Activated naive CD8-positive, alpha-beta T cell treated with anti-CD3 and anti-CD28 coated beads, Interleukin-2, amount 10 ng/mL, durations not matched to agents 7 days and 5 days (primary cell): ENCODE measurements around the gene UGP2. TPM values are rescaled to one million over a fixed set of nuclear protein-coding genes. Genes with fewer than 3 reads are reported as not detected.
"Not testable (repeated sequence)": the region's sequence is repeated elsewhere in the genome, so short reads cannot be mapped to it uniquely, and the experiment has no call there.

ENCODE experiments used
- ATAC-seq: fragments of 150-1000 bp; cut with Tn5 transposase; one replicate; pipeline ENCODE4 v1.10.0; 2021; ENCODE audit warnings: low read depth, moderate library complexity
- POLR2A ChIA-PET: fragments of 350-600 bp; sonication (Branson Sonifier 250); formaldehyde crosslinking; loops from one replicate; lab custom pipeline; 2021; ENCODE audit warnings: antibody characterized with exemption; lab: Charles Lee
- DNase-seq: peaks from one replicate; pipeline ENCODE4 v3.0.0; 2021
- H3K27ac Mint-ChIP-seq: one replicate; pipeline ENCODE4 v1.8.0; 2022; ENCODE audit warnings: mild to moderate bottlenecking, mixed read lengths
- H3K27me3 Mint-ChIP-seq: one replicate; pipeline ENCODE4 v1.8.0; 2022; ENCODE audit warnings: mild to moderate bottlenecking, moderate library complexity, mixed read lengths
- H3K36me3 Mint-ChIP-seq: one replicate; pipeline ENCODE4 v1.8.0; 2021; ENCODE audit warnings: mild to moderate bottlenecking, mixed read lengths
- H3K4me1 Mint-ChIP-seq: one replicate; pipeline ENCODE4 v1.8.0; 2021; ENCODE audit warnings: mixed read lengths
- H3K4me3 Mint-ChIP-seq: one replicate; pipeline ENCODE4 v1.8.0; 2022; ENCODE audit warnings: mild to moderate bottlenecking, moderate library complexity, mixed read lengths
- H3K9me3 Mint-ChIP-seq: one replicate; pipeline ENCODE4 v1.8.0; 2021; ENCODE audit warnings: mixed read lengths
- total RNA-seq, 2 experiments: library from RNA; stranded (reverse); gene quantifications; one replicate each; pipeline ENCODE4 v1.2.3, GENCODE V29; 2021

The UGP2 gene
- total RNA-seq, result 100 to 1,000 TPM; 127 to 139 TPM

DNA sequence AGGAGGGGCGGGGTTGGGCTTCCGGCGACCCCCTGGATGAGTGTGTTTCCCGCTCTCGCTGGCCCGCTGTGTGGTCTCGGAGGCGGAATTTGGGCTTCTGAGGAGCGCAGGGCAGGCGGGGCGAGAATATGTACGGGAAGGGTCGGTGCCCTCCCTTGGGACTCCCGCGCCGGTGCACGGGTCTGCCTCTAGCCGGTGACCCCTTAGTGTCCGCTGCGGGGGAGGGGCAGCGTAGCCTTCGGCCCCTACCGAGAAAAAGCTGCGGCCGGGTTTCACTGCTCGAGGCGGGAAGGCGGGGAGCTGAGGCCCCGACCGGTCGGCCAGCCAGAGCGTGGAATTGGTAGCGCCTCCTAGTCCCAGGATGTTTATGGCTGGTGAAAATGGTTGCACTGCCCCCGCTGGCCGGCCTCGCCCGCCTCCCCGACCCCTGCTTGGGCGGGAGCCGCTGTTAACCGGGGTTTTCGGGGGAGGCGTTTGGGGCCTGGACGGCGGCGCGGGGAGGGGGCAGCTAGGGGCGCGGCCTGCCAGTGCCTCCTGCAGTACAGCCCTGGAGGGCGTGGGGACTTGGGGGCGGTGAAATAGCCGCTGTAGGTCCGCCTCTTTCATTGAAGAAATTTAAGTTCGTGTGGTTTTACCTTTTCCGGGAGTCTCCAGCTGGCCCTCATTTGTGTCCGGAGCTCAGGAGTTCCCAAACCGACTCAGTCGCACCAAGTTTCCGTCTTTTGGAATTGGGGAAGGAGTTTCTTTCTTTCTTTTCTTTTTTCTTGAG, at the start of gene UGP2:
UGP2 (plus strand) TSS at position 643 of the 769 bp plus-strand sequence. CDS start 290 bp downstream, outside the sequence.
- POLR2A ChIA-PET, result interaction anchor here (0.6 to 7.6 kb wide), 19 partner anchors 12 to 1289 kb away, joined by 3 to 286 read pairs (median 4); partner anchors contain the start of genes AFTPH, MDH1, RAB1A and VPS54
- Mint-ChIP-seq H3K9me3 (peaks cover under 1% of the 10 kb centered on the region), H3K4me3 (peak within 1 kb of the TSS; percentile 95), H3K4me1 (peaks cover 36% of the 10 kb centered on the region), H3K27ac (peak within 1 kb of the TSS; percentile 98), H3K36me3 (peaks cover 39% of the 10 kb centered on the region), H3K27me3 (peaks cover 2% of the 10 kb centered on the region)
- ATAC-seq (peak; percentile 73), DNase-seq (peak; percentile 89)

- DNase-seq, result no peak
- Mint-ChIP-seq H3K4me1 (peaks cover 2% of the 10 kb centered on the region), H3K4me3 (no peak overlapping the region), H3K27me3 (peaks cover 2% of the 10 kb centered on the region), H3K9me3 (no peaks in the 10 kb centered on the region), H3K27ac (no peak overlapping the region), H3K36me3 (no peaks in the 10 kb centered on the region)
- POLR2A ChIA-PET, result interaction anchor here (0.7 kb wide), 1 partner anchor 116 kb away, joined by 3 read pairs; no protein-coding TSS in a partner anchor
- ATAC-seq, result no peak
Measured at GRCh38 chr2:63792530-63792929, 49.2 kb upstream of the UGP2 start.

DNA sequence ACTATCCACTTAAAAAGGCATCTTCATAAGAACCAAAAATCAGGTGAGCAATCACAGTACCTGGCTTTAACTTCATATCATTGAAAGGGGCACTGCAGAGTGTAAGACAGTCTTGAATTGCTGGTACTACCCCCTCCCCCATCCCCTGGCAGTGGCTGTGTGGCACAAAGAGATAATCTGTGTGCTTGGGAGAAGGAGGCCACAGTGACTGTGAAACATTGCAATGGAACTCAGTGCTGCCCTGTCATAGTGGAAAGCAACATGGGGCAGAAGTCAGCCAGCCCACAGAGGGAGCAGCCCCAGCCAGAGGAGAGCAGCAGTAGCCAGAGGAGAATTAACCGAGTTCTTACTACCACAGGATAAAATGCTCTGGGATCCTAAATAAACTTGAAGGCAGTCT, 45.3 kb upstream of the UGP2 start:
- Mint-ChIP-seq H3K4me1 (peaks cover 2% of the 10 kb centered on the region), H3K36me3 (no peaks in the 10 kb centered on the region), H3K4me3 (no peak overlapping the region), H3K27ac (no peak overlapping the region), H3K27me3 (peaks cover 2% of the 10 kb centered on the region), H3K9me3 (no peaks in the 10 kb centered on the region)
- DNase-seq, result no peak
- ATAC-seq, result no peak
- POLR2A ChIA-PET, result no interaction called here

- POLR2A ChIA-PET, result no interaction called here
- Mint-ChIP-seq H3K4me1 (peaks cover 2% of the 10 kb centered on the region), H3K9me3 (no peaks in the 10 kb centered on the region), H3K27ac (no peak overlapping the region), H3K27me3 (peaks cover 2% of the 10 kb centered on the region), H3K4me3 (no peak overlapping the region), H3K36me3 (no peaks in the 10 kb centered on the region)
- DNase-seq (no peak), ATAC-seq (no peak)
Measured at GRCh38 chr2:63796796-63797195, 44.9 kb upstream of the UGP2 start.

- Mint-ChIP-seq H3K27me3 (peaks cover 4% of the 10 kb centered on the region), H3K9me3 (peaks cover 4% of the 10 kb centered on the region), H3K36me3 (no peaks in the 10 kb centered on the region), H3K27ac (peak overlapping the region; percentile 58), H3K4me3 (no peak overlapping the region), H3K4me1 (no peaks in the 10 kb centered on the region)
- ATAC-seq (no peak), DNase-seq (no peak)
- POLR2A ChIA-PET, result no interaction called here
Measured at GRCh38 chr2:63801455-63801854, 40.2 kb upstream of the UGP2 start.

DNA sequence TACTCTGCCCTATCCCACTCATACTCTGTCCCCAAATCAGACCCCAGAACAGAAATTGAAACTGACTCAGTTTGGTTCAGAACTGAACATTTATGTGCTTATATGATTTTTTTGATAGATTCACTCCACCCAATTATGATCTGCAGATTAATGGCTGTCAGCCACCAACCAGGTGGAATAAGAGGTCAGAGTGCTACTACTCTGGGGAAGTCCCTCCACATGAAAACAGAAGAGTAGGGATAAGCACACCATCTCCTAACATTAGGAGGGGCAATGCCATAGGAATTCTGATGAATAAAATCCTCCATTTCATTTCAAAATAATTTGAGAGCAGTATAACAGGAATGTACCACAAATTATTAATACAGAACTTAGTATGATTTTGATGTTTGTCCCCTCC, 36.3 kb upstream of the UGP2 start:
- Mint-ChIP-seq H3K27ac (no peak overlapping the region), H3K9me3 (peaks cover 6% of the 10 kb centered on the region), H3K36me3 (no peaks in the 10 kb centered on the region), H3K27me3 (peaks cover 1% of the 10 kb centered on the region), H3K4me3 (no peak overlapping the region), H3K4me1 (no peaks in the 10 kb centered on the region)
- no peak for DNase-seq
- ATAC-seq, result no peak
- POLR2A ChIA-PET, result no interaction called here

- H3K27ac Mint-ChIP-seq, DNase-seq, POLR2A ChIA-PET, H3K36me3 Mint-ChIP-seq, H3K4me3 Mint-ChIP-seq, ATAC-seq, H3K4me1 Mint-ChIP-seq, H3K27me3 Mint-ChIP-seq, H3K9me3 Mint-ChIP-seq: not testable (repeated sequence)
Measured at GRCh38 chr2:63808036-63808435, 33.7 kb upstream of the UGP2 start.

- H3K4me3 Mint-ChIP-seq, H3K27me3 Mint-ChIP-seq, H3K36me3 Mint-ChIP-seq, POLR2A ChIA-PET, H3K4me1 Mint-ChIP-seq, H3K9me3 Mint-ChIP-seq, ATAC-seq, DNase-seq, H3K27ac Mint-ChIP-seq: not testable (repeated sequence)
Measured at GRCh38 chr2:63808911-63809310, 32.8 kb upstream of the UGP2 start.

- Mint-ChIP-seq H3K4me3 (no peak overlapping the region), H3K36me3 (no peaks in the 10 kb centered on the region), H3K4me1 (no peaks in the 10 kb centered on the region), H3K27me3 (peaks cover 2% of the 10 kb centered on the region), H3K9me3 (peaks cover 4% of the 10 kb centered on the region), H3K27ac (no peak overlapping the region)
- POLR2A ChIA-PET, result no interaction called here
- ATAC-seq (no peak), DNase-seq (no peak)
Measured at GRCh38 chr2:63811063-63811462, 30.6 kb upstream of the UGP2 start.

DNA sequence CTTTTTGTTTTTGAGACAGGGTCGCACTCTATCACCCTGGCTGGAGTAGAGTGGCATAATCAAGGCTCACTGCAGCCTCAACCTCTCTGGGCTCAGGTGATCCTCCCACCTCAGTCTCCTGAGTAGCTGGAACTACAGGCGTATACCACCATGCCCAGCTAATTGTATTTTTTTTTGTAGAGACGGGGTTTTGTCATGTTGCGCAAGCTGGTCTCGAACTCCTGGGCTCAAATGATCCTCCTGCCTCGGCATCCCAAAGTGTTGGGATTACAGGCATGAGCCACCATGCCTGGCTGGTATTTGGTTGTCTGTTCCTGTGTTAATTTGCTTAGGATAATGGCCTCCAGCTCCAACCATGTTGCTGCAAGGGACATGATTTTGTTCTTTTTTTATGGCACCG, 29.8 kb upstream of the UGP2 start:
- H3K9me3 Mint-ChIP-seq, H3K27ac Mint-ChIP-seq, ATAC-seq, DNase-seq, H3K36me3 Mint-ChIP-seq, H3K4me3 Mint-ChIP-seq, H3K27me3 Mint-ChIP-seq, H3K4me1 Mint-ChIP-seq: not testable (repeated sequence)
- POLR2A ChIA-PET, result interaction anchor here (0.8 kb wide), 1 partner anchor 29 kb away, joined by 4 read pairs; no protein-coding TSS in a partner anchor

GRCh38 chr2:63814114-63814513, 27.6 kb upstream of the UGP2 start:
- Mint-ChIP-seq H3K27ac (no peak overlapping the region), H3K36me3 (no peaks in the 10 kb centered on the region), H3K4me3 (no peak overlapping the region), H3K27me3 (peaks cover 4% of the 10 kb centered on the region), H3K9me3 (no peaks in the 10 kb centered on the region), H3K4me1 (peaks cover under 1% of the 10 kb centered on the region)
- DNase-seq, result no peak
- no peak for ATAC-seq
- POLR2A ChIA-PET, result no interaction called here

GRCh38 chr2:63817382-63817781, 24.3 kb upstream of the UGP2 start:
- POLR2A ChIA-PET, result no interaction called here
- no peak overlapping the region for H3K27ac Mint-ChIP-seq
- peaks cover 2% of the 10 kb centered on the region for H3K27me3 Mint-ChIP-seq
- ATAC-seq (no peak), DNase-seq (no peak)
- peaks cover 3% of the 10 kb centered on the region for H3K36me3 Mint-ChIP-seq
- no peaks in the 10 kb centered on the region for H3K9me3 Mint-ChIP-seq
- H3K4me3 Mint-ChIP-seq, result no peak overlapping the region
- peaks cover 4% of the 10 kb centered on the region for H3K4me1 Mint-ChIP-seq

DNA sequence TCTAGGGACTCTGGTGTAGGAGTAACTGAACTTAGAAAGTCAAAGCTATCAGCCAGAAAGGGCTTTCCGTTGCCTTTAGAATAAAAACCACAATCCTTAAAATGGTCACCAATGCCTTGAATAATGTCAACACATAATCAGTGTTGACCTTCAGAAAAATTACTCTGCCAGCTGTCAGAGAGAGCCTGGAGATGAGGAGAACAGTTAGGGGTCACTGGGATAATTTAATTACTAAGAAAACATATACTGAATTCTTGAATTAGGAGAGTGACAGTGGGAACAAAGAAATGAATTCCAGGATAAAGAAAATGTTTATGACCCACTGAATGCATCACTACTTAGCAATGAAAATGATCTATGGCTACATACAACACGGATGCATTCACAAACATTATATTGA, 23.4 kb upstream of the UGP2 start:
- Mint-ChIP-seq H3K27ac (no peak overlapping the region), H3K4me3 (no peak overlapping the region), H3K36me3 (peaks cover 3% of the 10 kb centered on the region), H3K27me3 (peaks cover 2% of the 10 kb centered on the region), H3K4me1 (peaks cover 4% of the 10 kb centered on the region), H3K9me3 (no peaks in the 10 kb centered on the region)
- POLR2A ChIA-PET, result no interaction called here
- ATAC-seq, result no peak
- DNase-seq, result no peak

DNA sequence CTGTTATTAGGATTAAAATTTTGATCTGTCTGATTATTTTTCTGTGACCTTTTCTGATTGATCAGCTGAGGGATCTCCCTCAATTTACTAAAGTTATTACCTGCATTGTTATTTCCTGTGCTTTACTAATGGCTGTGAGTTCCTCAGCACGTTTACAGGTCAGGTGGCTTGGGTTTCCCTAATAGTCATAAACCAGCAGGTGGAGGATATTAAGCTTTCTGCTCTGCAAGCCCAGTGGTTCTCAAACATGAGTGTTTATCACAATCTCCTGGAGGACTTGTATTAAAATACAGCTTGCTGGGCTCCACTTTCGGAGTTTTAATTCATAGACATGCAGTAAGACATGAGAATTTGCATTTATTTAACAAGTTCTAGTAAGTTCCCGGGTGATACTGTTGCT, 22.4 kb upstream of the UGP2 start:
- no peak for ATAC-seq
- Mint-ChIP-seq H3K27me3 (peaks cover 2% of the 10 kb centered on the region), H3K27ac (no peak overlapping the region), H3K9me3 (no peaks in the 10 kb centered on the region), H3K36me3 (peaks cover 4% of the 10 kb centered on the region), H3K4me3 (no peak overlapping the region), H3K4me1 (peaks cover 4% of the 10 kb centered on the region)
- POLR2A ChIA-PET, result interaction anchor here (0.8 kb wide), 1 partner anchor 22 kb away, joined by 3 read pairs; the partner anchor contains the start of gene UGP2
- DNase-seq, result no peak
